Embryonic facial prominence (tissue), 1 donor: ENCODE results near the gene ZNF524.
"Not testable (repeated sequence)": the region's sequence is repeated elsewhere in the genome, so short reads cannot be mapped to it uniquely, and the experiment has no call there.

Source experiments
- DNase-seq: peaks from one replicate; pipeline ENCODE4 v3.0.0-alpha.2; 2016; ENCODE audit errors: extremely low spot score

Gene ZNF524, protein sequence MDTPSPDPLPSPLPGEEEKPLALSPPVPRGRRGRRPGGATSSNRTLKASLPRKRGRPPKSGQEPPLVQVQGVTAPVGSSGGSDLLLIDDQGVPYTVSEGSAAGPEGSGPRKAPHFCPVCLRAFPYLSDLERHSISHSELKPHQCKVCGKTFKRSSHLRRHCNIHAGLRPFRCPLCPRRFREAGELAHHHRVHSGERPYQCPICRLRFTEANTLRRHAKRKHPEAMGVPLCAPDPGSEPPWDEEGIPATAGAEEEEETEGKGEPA

DNA sequence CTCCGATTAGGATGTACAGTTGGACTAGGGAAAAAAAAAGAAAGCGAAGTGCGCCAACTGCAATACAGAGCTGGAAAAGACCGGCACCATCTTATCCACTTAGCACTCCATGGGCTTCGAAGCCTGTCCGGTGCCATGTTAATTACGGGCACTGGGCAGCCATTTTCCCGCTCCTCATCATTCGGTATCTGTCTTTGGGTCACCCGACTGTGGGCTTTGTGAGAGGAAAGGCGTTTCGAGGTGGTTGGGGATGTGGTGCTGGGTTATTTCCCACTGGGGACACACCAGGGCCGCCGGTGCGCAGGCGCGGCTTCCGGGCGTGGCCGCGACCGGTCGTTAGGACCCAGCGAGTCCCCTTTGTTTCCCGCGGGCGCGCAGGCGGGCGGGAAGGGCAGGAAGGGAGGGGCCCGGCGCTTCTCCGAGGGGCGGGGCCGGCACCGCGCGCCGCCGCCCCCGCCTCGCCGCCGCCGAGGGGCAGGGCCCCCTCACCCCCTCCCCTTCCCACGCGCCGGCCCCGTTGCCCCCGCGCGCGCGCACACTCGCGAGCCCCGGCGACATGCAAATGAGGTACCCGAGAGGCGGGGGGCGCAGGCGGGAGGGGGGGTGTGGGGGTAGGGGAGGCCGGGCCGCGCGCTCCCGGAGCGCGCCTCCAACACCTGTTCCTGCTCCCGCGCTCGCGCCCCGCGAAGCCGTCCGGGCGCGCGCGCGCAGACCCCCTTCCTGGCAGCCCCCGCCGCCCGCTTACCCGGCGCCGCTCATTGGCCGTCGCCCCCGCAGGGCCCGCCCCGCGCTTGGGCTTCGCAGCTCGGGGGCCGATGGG lies at the start of gene ZNF524:
TSS of gene ZNF524 (plus strand) at position 447 of the 820 bp plus-strand sequence. CDS start 1,825 bp downstream, outside the sequence.
- peak; percentile 88 for DNase-seq

DNA sequence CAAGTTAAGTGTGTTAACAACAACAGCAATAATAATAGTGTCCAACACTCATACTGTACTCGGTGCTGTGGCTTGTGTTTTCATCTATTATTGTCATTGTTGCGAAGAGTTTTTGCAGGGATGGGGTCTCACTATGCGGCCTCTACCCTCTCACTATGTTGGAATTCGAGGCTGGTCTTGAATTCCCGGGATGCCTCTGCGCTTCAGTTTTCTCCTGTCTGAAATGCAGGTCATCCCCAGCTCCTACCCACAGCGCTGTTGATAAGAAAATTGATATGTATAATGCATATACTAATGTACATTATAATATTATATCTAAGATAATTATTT lies 49.8 kb upstream of the ZNF524 start:
- no peak for DNase-seq

DNA sequence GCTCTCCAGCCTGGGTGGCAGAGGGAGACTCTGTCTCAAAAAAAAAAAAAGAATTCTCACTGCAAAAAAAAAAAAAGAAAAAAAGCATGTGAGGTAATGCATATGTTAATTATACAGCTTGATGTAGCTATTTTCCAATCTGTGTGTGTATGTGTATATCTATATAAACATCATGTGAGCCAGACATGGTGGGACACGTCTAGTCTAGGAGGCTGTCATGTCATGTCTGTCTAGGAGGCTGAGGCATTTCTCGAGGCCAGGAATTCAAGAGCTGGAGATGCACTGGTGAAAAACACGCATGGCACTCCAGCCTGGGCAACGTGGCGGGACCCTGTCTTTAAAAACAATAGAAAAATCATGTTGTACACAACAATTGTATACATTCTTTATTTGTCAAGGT lies 47.9 kb upstream of the ZNF524 start:
- no peak for DNase-seq

DNA sequence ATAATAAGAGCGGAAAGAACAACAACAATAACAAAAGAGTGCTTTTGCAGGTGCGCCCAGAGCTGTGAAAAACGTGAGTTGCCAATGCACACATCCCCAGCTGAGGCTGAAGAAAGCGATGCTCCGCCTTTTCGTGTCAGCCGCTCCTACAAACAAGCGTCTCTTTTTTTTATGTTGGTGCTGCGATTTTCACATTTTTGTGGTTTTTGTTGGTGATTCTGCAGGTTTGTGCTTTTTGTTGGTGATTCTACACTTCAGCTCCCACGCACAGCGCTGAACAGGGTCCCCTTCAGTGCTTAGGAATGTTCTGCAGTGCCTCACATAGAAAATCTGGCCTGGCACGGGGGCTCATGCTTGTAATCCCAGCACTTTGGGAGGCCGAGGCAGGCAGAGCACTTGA lies 47.5 kb upstream of the ZNF524 start:
- peak; percentile 20 for DNase-seq

DNA sequence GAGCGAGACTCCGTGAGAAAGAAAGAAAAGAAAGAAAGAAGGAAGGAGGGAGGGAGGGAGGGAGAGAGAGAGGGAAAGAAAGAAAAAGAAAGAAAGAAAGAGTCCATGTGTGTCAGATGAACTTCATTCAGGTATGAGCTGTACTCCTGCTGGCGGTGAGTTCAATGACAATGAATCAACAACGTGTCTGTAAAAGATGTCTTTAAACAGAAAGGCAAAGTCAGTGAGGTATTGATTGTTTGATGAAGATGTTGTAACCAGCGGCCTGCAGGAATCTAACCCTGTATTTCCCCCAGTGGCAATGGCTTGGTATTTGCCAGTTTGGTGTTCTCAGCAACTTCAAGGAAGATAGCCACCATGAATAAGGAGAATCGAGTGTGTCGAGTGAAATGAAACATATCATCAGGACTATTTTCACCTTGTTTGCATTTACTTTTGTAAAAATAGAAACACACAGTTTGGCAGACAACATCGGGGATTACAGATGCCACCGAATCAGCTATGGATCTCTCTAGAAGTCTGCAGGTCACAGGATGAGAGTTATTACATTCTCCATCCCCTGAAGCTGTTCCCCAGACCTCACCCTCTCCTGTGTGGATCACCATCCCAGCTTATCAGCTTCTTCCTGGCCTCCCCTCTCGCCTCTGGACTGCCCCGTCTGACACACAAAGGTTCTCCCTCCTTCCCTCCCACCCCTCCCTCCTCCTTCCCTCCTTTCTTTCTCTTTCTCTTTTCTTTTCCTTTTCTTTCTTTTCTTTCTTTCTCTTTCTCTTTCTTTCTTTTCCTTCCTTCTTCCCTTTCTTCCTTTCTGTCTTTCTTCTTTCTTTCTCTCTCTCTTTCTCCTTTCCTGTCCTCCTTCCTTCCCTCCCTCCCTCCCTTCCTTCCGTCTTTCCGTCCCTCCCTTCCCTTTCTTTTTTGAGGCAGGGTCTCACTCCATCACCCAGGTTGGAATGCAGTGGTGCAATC lies 46.6 kb upstream of the ZNF524 start:
- DNase-seq = no peak

DNA sequence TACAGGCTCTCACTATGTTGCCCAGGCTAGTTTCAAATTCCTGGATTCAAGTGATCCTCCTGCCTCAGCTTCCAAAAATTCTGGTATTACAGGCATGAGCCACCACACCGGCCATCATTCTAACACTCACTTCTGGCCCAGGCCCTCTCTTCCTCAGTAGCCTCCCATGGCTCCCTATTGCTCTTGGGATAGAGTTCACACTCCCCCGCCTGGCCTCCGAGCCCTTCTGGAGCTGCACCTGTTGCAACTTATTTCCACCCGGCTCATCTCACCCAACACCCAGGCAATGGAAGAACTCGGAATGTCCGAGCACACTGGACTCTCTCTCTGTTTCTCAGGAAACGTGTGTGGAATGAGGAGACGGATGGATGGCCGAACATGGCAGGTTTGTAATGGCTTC lies 45.8 kb upstream of the ZNF524 start:
- DNase-seq = no peak

DNA sequence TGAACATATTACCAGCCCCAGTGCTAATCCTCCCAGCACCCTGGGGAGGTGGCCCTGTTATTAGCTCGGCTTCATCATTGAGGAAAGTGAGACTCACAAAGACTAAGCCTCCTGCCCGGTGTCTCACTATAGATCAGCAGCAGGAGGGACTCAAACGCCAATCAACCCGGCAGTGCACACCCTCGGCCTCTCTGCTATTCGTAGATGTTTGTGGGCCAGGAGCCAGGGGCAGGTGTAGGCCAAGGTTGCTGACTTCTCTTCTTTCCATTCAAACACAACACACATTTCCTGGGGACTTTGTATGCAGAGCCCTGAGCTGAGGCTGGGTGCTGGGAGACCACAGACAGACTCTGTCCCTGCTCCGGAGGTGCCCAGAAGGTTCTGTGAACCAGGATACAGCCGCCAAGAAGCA lies 45.3 kb upstream of the ZNF524 start:
- DNase-seq = no peak

DNA sequence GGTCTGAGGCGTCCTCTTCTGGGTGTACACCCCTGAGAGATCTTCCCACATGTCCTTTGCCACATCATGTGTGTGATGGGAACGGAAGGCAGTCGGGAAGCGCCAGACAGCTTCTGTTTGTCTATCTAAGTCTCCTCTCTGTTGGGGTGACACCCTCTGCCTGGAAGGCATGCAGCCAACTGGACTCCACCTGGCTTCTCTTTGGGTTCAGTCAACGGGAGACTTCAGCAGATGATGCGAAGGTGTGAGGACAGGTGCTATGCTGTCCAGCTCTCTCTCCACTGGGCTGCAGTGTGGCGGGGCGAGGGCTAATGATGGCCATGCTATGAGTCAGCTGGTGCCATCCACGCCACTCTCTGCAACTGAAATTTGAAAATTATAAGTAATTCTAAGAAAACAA lies 40.4 kb upstream of the ZNF524 start:
- DNase-seq = no peak

DNA sequence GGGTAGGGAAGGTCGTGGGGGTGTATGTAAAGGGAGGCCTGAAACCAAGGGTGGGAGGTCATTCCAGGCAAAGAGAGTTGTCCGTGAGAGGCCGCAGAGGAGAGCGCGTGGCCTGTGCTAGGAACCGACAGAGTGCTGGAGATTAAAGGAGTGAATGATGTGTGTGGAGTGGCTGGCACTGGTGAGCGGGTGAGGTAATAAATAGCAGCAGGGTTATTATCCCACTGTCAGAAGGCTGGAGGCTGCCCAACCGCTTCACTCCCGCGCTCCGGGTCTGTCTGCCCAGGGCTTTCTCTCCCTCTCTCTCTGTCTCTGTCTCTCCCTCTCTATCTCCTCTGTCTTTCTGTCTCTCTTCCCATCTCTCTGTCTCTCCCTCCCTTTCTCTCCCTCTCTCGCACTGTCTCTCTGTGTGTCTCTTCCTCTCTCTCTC lies 36.8 kb upstream of the ZNF524 start:
- no peak for DNase-seq

DNA sequence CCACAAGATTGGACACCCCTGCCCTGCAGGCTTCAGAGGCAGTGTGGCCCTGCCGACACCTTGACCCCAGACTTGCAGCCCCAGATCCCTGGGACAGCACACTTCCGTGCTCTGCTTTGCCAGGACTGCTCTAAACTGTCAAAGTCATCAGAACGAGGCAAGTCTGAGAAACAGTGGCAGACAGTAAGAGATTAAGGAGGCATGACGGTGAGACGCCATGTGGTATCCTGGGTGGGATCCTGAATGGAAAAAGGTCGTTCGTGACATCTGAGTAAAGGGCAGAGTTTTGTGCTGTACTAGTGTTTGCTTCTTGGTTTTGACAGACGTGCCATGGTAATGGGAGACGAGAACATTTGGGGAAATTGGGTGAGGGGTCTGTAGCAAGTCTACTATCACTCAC lies 33.3 kb upstream of the ZNF524 start:
- DNase-seq = no peak

DNA sequence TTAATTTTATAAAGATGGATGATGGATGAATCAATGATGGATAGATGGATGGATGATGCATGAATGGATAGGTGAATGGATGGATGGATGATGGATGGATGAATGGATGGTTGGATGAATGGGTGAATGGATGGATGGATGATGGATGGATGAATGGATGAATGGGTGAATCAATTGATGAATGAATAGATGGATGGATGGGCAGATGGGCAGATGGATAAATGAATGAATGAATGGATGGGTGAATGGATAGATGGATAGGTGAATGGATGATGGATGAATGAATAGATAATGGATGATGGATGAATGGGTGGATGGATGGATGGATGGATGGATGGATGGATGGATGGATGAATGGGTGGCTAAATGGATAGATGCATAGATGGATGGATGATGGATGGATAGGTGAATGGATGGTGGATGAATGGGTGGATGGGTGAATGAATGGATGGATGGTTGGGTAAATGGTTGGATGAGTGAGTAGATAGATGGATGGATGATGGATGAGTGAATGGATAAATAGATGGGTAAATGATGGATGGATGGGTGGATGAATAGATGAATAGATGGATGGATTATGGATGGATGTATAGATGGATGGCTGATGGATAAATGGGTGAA lies 32.3 kb upstream of the ZNF524 start:
- DNase-seq = no peak

DNA sequence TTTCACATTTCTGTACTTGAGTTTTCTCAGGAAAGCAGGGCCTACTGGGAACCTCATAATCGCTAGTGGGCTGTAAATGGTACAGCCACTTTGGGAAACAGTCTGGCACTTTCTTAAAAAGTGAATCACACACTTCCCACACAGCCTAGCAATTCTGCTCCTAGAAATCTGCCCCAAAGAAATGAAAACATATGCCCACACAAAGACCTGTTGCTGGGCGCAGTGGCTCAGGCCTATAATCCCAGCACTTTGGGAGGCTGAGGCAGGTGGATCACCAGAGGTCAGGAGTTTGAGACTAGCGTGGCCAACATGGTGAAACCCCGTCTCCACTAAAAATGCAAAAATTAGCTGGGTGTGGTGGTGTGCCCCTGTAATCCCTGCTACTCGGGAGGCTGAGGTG lies 30.6 kb upstream of the ZNF524 start:
- DNase-seq = not testable (repeated sequence)

DNA sequence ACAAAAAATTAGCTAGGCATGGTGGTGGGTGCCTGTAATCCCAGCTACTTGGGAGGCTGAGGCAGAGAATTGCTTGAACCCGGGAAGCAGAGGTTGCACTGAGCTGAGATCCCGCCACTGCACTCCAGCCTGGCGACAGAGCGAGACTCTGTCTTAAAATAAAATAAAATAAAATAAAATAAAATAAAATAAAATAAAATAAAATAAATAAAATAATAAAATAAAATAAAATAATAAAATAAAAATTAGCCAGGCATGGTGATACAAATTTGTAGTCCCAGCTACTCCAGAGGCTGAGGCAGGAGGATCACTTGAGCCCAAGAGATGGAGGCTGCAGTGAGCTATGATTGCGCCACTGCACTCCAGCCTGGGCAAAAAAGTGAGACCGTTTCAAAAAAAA lies 26.2 kb upstream of the ZNF524 start:
- not testable (repeated sequence) for DNase-seq

DNA sequence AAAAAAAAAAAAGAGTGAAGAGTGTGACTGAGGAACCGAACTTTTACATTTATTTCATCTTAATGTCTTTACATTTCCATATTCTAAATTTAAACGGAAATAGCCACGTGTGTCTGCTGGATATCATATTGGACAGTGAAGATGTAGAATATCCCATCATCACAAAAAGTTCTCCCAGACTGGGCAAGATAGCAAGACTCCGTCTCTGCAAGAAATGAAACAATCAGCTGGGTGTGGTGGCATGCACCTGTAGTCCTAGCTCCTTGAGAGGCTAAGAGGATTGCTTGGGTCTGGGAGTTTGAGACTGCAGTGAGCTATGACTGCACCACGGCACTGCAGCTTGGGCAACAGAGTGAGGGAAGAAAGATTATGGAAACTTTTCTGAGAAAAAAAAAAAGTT lies 23.3 kb upstream of the ZNF524 start:
- no peak for DNase-seq

DNA sequence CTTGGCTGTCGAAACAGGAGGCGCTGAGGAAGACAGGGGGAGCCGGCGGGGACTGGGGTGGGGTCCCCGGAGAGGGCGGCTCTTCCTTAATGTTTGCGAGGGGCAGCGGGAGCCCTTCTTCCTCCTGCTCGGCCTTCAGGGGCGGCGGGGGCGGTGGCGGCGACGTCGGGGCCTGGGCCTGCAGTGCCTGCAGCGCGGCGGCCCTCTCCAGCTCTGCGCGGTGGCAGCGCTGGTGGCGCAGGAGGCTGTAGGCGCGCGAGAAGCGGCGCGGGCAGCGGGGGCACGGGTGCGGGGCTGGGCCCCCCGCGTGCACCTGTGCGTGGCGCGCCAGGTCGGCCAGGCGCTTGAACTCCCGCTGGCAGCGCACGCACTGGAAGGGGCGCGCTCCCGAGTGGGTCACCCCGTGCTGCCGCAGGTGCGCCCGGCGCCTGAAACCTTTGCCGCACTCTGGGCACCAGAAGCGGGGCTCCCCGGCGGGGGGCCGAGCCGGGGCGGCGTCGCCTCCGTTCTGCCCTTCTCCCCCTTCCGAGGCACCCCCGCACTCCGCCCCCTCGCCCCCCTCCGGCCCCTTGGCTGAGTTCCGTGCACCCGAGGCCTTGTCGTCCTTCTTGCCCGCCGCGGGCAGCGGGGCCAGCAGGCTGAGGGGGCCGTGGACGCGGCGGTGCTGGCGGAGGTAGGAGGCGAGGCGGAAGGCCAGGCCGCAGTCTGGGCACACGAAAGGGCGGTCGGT lies 21.9 kb upstream of the ZNF524 start:
- DNase-seq = no peak

DNA sequence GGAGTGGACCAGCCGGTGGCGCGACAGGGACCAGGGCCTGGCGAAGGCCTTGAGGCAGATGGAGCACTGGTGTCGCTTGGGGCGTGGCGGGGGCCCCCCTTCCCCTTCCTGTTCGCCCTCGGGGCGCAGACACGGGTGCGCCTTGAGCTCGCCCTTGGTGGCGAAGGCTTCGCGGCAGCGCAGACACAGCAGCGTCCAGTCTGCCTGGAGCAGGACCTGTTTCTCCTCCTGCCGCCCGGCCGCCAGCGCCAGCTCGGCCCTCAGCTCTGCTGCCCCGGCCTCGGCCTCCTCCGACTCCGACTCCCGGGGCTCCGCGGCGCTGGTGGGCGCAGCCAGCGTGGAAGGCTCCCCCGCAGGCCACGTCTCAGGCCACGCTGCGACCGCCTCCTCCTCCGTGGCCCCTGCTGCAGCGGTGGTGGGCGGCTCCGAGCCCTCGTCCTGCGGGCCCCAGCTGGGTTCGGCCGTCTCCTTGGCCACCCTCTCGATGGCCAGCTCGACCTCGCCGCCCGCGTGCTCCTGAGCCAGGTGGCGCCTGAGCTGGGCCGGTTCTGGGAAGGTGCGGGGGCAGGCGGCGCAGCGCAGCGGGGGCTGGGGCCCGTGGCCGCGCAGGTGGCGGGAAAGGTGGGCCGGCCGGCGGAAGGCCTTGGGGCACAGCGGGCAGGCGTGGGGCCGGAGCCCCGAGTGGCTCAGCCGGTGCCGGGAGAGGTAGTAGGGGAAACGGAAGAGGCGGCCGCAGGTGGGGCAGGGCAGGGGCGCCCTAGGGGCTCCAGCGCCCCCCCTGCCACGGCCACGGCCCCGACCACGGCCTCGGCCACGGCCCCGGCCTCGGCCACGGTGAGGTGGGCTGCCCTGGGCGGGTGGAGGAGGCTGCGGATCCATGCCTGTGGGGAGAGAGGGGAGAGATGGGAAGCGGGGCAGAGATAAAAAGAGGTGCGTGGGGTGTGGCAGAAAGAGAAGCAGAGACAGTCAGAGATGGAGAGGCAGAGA lies 21.0 kb upstream of the ZNF524 start:
- no peak for DNase-seq

DNA sequence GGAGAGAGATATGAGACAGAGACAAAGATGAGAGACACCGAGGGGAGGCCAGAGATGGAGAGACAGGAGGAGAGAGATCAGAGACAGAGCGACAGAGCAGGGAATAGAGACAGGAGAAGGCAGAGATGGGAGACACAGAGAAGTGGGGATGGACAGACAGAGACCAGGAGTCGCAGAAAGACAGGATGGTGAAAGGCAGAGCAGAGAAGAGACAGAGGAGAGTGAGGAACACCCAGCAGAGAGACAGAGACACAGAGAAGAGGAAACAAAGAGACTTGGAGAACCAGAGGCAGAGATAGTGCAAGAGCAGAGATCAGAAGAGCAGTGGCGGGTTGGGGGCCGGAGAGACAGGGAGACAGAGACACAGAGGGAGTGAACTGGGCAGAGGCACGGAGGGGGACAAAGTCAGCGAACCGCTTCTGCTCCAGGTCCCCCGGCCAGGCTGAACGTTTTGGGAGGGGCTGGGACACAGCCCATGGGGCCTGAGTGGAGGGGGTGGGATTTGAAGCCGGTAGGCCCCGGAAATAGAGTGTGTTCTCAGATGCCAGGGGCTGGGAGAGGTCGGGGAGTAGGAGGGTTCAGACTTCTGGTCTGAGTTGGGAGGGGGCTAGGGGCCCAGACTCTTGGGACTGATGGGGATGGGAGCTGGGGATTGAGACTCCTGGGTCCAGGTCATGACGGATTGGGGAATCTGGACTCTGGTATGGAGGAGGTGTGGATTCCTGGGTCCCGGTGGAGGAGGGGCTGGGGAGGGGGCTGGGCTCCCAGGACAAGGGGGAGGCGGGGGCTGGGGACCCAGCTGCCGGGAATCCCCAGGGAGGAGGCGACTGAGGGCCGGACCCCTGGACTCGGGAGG lies 20.1 kb upstream of the ZNF524 start:
- no peak for DNase-seq

DNA sequence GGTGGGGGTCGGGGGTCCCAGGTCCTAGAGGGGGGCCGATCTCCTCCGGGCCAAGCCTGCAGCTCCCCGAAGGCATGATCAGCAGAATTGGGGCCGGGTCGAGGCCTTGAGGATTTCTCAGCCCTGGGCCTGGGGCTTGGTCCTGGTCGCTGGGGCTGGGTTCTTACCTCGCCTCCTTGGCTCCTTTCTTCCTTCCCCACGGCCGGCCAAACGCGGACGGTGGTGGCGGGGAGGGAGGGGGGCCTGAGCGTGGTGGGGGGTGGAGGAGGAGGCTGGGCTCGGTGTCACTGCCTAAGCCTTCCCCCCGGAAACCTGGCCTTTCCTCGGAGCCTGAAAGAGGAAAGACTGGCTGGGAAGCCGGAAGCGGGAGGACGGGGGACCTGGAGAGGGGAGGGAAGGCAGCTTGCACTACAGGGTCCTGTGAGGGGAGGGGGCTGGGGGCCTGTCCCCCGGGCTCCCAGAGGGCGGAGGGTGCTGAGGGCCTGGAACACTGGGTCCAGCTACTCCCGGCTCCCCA lies 19.4 kb upstream of the ZNF524 start, which contains the start of gene ZNF579:
TSS of gene ZNF579 (minus strand) at position 221 of the 517 bp plus-strand sequence. CDS start 1,209 bp downstream, outside the sequence.
- DNase-seq = peak; percentile 73
